HCT116 (cell line): Measurements from ENCODE around the gene G6PD. TPM values are rescaled to one million over a fixed set of nuclear protein-coding genes. Genes with fewer than 3 reads are reported as not detected.

ENCODE experiments used
- ATAC-seq: fragments of 200-7000 bp; cut with Tn5 transposase; 2 replicates; pipeline ENCODE4 v1.9.1; 2020; ENCODE audit warnings: mild to moderate bottlenecking, moderate library complexity
- BruUV-seq: library from RNA; stranded (reverse); fragments of 400-500 nt; replicated peaks from 2 replicates; lab custom pipeline; 2021; lab: Mats Ljungman, UMichigan
- CTCF ChIA-PET: fragments of 300-600 bp; sonication (Branson Sonifier 250); formaldehyde crosslinking; loops from one replicate; lab custom pipeline; 2021; ENCODE audit warnings: antibody characterized with exemption; lab: Charles Lee
- POLR2A ChIA-PET: fragments of 300-600, 350-600 bp; sonication (Branson Sonifier 250); formaldehyde crosslinking; loops from one replicate; lab custom pipeline; 2021; ENCODE audit warnings: antibody characterized with exemption; lab: Charles Lee
- RAD21 ChIA-PET, 2 experiments: fragments of 300-600 bp; sonication (Branson Sonifier 250); formaldehyde crosslinking; loops; one replicate each; lab custom pipeline; 2023; ENCODE audit warnings: low total read pairs in 2 of 2; ENCODE audit not compliant: uncharacterized antibody in 2 of 2, unreplicated experiment in 2 of 2, low non-redundant PET in 1 of 2; lab: Charles Lee
- DNase-seq: peaks from one replicate; pipeline ENCODE4 v3.0.0-alpha.2; 2010; ENCODE audit warnings: low read depth, low spot score
- H2AFZ ChIP-seq: fragments of 200-600 bp; shearing (Covaris generic), sonication (generic); 2 replicates; pipeline ENCODE4 v1.6.1; 2017; ENCODE audit warnings: low read depth, mixed run types, mixed read lengths, antibody characterized with exemption, low read length; ENCODE audit not compliant: poor library complexity, severe bottlenecking
- H3K27ac ChIP-seq: 2 replicates; pipeline ENCODE4 v1.5.1; 2012; ENCODE audit warnings: low read depth, low read length
- H3K27me3 ChIP-seq: fragments of 200-600 bp; sonication (generic); 2 replicates; pipeline ENCODE4 v1.6.1; 2016; ENCODE audit warnings: mixed run types, low read length, mixed read lengths; ENCODE audit not compliant: insufficient read depth
- H3K36me3 ChIP-seq, 2 experiments: fragments of 200-500 bp in 1 of 2; fragments of 200-600 bp in 1 of 2; sonication (Bioruptor generic) in 1 of 2; sonication (generic) in 1 of 2; 2 replicates each; pipeline versions ENCODE4 v1.5.1 to v1.6.1; 2014 to 2016; ENCODE audit warnings: low read length in 2 of 2, inconsistent platforms in 1 of 2, mixed read lengths in 1 of 2, mixed run types in 1 of 2; ENCODE audit not compliant: insufficient read depth in 2 of 2, control insufficient read depth in 1 of 2
- H3K4me1 ChIP-seq, 2 experiments: fragments of 200-600 bp in 1 of 2; sonication (generic) in 1 of 2; 2 replicates each; pipeline versions ENCODE4 v1.5.1 to v1.6.1; 2012 to 2017; ENCODE audit warnings: low read length in 2 of 2, inconsistent platforms in 1 of 2, mild to moderate bottlenecking in 1 of 2, mixed read lengths in 1 of 2, mixed run types in 1 of 2, moderate library complexity in 1 of 2; ENCODE audit not compliant: insufficient read depth in 2 of 2, control insufficient read depth in 1 of 2
- H3K4me2 ChIP-seq: fragments of 200-600 bp; sonication (generic); 2 replicates; pipeline ENCODE4 v1.6.1; 2017; ENCODE audit warnings: mixed run types, low read length, mixed read lengths
- H3K4me3 ChIP-seq, 2 experiments: fragments of 200-600 bp in 1 of 2; sonication (generic) in 1 of 2; replicated peaks in 1 of 2; 2 replicates each; pipeline ENCODE4 v1.5.1; 2011 to 2016; ENCODE audit warnings: low read length in 2 of 2, control low read depth in 1 of 2, low read depth in 1 of 2, mild to moderate bottlenecking in 1 of 2, mixed read lengths in 1 of 2, mixed run types in 1 of 2
- H3K79me2 ChIP-seq: fragments of 200-600 bp; sonication (generic); 2 replicates; pipeline ENCODE4 v1.6.1; 2017; ENCODE audit warnings: mild to moderate bottlenecking, mixed run types, low read length, moderate library complexity, mixed read lengths; ENCODE audit not compliant: insufficient read depth
- H3K9ac ChIP-seq: fragments of 200-600 bp; sonication (generic); 2 replicates; pipeline ENCODE4 v1.6.1; 2016; ENCODE audit warnings: low read length, mixed read lengths
- H3K9me2 ChIP-seq: fragments of 200-600 bp; sonication (generic), shearing (Covaris generic); 2 replicates; pipeline ENCODE4 v1.6.1; 2017; ENCODE audit warnings: mixed run types, mild to moderate bottlenecking, moderate library complexity; ENCODE audit not compliant: insufficient read depth
- H3K9me3 ChIP-seq, 2 experiments: fragments of 200-500 bp in 1 of 2; fragments of 200-600 bp in 1 of 2; sonication (Bioruptor generic) in 1 of 2; sonication (generic) in 1 of 2; 2 replicates each; pipeline ENCODE4 v1.6.1; 2014 to 2017; ENCODE audit warnings: low read length in 2 of 2, mixed read lengths in 2 of 2, inconsistent platforms in 1 of 2, low read depth in 1 of 2, mild to moderate bottlenecking in 1 of 2, mixed run types in 1 of 2, moderate library complexity in 1 of 2; ENCODE audit not compliant: control insufficient read depth in 1 of 2, insufficient read depth in 1 of 2
- H4K20me1 ChIP-seq: fragments of 200-600 bp; sonication (generic), shearing (Covaris generic); 2 replicates; pipeline ENCODE4 v1.6.1; 2017; ENCODE audit warnings: mixed run types, mild to moderate bottlenecking, moderate library complexity; ENCODE audit not compliant: insufficient read depth
- ATF3 ChIP-seq: IDR thresholded peaks from 2 replicates; pipeline ENCODE4 v1.6.1; 2012
- CBX3 ChIP-seq: IDR thresholded peaks from 2 replicates; pipeline ENCODE4 v1.6.1; 2012; ENCODE audit warnings: low read depth
- EGR1 ChIP-seq: IDR thresholded peaks from 2 replicates; pipeline ENCODE4 v1.6.1; 2012; ENCODE audit warnings: low read depth
- ELF1 ChIP-seq: IDR thresholded peaks from 2 replicates; pipeline ENCODE4 v1.6.1; 2012; ENCODE audit warnings: low read depth, borderline replicate concordance
- EZH2 ChIP-seq: fragments of 200-600 bp; sonication (generic); IDR thresholded peaks from 2 replicates; pipeline ENCODE4 v1.6.1; 2017; ENCODE audit warnings: antibody characterized with exemption, mixed run types
- FOSL1 ChIP-seq: IDR thresholded peaks from 2 replicates; pipeline ENCODE4 v1.6.1; 2012; ENCODE audit warnings: low read depth
- JUND ChIP-seq: IDR thresholded peaks from 2 replicates; pipeline ENCODE4 v1.6.1; 2012
- POLR2A ChIP-seq: IDR thresholded peaks from 2 replicates; pipeline ENCODE4 v1.7.0; 2011; ENCODE audit warnings: borderline replicate concordance; ENCODE audit not compliant: insufficient read depth, insufficient read length; ENCODE audit errors: extremely low read depth
- POLR2AphosphoS5 ChIP-seq: IDR thresholded peaks from 2 replicates; pipeline ENCODE4 v1.6.1; 2011; ENCODE audit warnings: mild to moderate bottlenecking, low read depth, low read length, moderate library complexity
- SIN3A ChIP-seq: IDR thresholded peaks from 2 replicates; pipeline ENCODE4 v1.6.1; 2012; ENCODE audit warnings: low read depth
- ZBTB33 ChIP-seq: IDR thresholded peaks from 2 replicates; pipeline ENCODE4 v1.6.1; 2011; ENCODE audit warnings: mild to moderate bottlenecking, low read length, moderate library complexity; ENCODE audit not compliant: insufficient replicate concordance; ENCODE audit errors: extremely low read depth
- ZFX ChIP-seq: fragments of 450-650 bp; IDR thresholded peaks from 2 replicates; pipeline ENCODE4 v1.6.1; 2017
- intact Hi-C: fragments of 100-400 bp; cut with micrococcal nuclease; formaldehyde crosslinking; loops from 2 replicates; pipeline ENCODE4 v1.10.0; 2022
- total RNA-seq: library from RNA; stranded (reverse); gene quantifications from one replicate; pipeline ENCODE4 v1.2.1, GENCODE V29; 2021; ENCODE audit not compliant: unreplicated experiment
- TF ChIP-seq, protein P1 (sequence below): IDR thresholded peaks from 2 replicates; pipeline ENCODE4 v1.6.1; 2012; ENCODE audit warnings: low read depth
- TF ChIP-seq, protein P2 (sequence below), 3 experiments: fragments of 200-600 bp in 1 of 3; sonication (generic) in 1 of 3; IDR thresholded peaks in 2 of 3; conservative IDR thresholded peaks in 1 of 3; 2 replicates each; pipeline ENCODE4 v1.5.1; 2012 to 2017; ENCODE audit warnings: low read depth in 2 of 3, low read length in 2 of 3, antibody characterized with exemption in 1 of 3, borderline replicate concordance in 1 of 3, control low read depth in 1 of 3, mild to moderate bottlenecking in 1 of 3, mixed read lengths in 1 of 3, mixed run types in 1 of 3, moderate library complexity in 1 of 3; ENCODE audit not compliant: insufficient read depth in 1 of 3

The G6PD gene
- total RNA-seq, 1 experiment from 2014 or later, result 109 TPM

GRCh38 chrX:154594491-154594890 is 47.8 kb upstream of the G6PD start:
- ChIA-PET CTCF (no interaction called here), POLR2A (no interaction called here), RAD21 (no interaction called here)
- Histone ChIP-seq H2AFZ (no peak overlapping the region), H3K27me3 (no peaks in the 10 kb centered on the region), H3K4me3 (no peak overlapping the region), H4K20me1 (no peaks in the 10 kb centered on the region), H3K79me2 (no peaks in the 10 kb centered on the region), H3K4me2 (no peak overlapping the region), H3K27ac (no peak overlapping the region), H3K9ac (no peak overlapping the region), H3K36me3 (no peaks in the 10 kb centered on the region), H3K4me1 (peaks cover 6 to 11% of the 10 kb centered on the region in 2 experiments; a peak in 3 of 4 replicates), H3K9me3 (no peaks in the 10 kb centered on the region), H3K9me2 (no peaks in the 10 kb centered on the region)
- DNase-seq (no peak), ATAC-seq (no peak)
- BruUV-seq, result no TSS peak
- no peak for TF ChIP-seq EZH2
- TF ChIP-seq EGR1, result no peak
- no peak for TF ChIP-seq ATF3
- TF ChIP-seq CBX3, result no peak
- no peak for TF ChIP-seq POLR2A
- TF ChIP-seq, protein P1, sequence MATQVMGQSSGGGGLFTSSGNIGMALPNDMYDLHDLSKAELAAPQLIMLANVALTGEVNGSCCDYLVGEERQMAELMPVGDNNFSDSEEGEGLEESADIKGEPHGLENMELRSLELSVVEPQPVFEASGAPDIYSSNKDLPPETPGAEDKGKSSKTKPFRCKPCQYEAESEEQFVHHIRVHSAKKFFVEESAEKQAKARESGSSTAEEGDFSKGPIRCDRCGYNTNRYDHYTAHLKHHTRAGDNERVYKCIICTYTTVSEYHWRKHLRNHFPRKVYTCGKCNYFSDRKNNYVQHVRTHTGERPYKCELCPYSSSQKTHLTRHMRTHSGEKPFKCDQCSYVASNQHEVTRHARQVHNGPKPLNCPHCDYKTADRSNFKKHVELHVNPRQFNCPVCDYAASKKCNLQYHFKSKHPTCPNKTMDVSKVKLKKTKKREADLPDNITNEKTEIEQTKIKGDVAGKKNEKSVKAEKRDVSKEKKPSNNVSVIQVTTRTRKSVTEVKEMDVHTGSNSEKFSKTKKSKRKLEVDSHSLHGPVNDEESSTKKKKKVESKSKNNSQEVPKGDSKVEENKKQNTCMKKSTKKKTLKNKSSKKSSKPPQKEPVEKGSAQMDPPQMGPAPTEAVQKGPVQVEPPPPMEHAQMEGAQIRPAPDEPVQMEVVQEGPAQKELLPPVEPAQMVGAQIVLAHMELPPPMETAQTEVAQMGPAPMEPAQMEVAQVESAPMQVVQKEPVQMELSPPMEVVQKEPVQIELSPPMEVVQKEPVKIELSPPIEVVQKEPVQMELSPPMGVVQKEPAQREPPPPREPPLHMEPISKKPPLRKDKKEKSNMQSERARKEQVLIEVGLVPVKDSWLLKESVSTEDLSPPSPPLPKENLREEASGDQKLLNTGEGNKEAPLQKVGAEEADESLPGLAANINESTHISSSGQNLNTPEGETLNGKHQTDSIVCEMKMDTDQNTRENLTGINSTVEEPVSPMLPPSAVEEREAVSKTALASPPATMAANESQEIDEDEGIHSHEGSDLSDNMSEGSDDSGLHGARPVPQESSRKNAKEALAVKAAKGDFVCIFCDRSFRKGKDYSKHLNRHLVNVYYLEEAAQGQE, result no peak
- no peak for TF ChIP-seq FOSL1
- no peak for TF ChIP-seq POLR2AphosphoS5
- no peak for TF ChIP-seq ELF1
- TF ChIP-seq ZBTB33, result no peak
- TF ChIP-seq, protein P2, sequence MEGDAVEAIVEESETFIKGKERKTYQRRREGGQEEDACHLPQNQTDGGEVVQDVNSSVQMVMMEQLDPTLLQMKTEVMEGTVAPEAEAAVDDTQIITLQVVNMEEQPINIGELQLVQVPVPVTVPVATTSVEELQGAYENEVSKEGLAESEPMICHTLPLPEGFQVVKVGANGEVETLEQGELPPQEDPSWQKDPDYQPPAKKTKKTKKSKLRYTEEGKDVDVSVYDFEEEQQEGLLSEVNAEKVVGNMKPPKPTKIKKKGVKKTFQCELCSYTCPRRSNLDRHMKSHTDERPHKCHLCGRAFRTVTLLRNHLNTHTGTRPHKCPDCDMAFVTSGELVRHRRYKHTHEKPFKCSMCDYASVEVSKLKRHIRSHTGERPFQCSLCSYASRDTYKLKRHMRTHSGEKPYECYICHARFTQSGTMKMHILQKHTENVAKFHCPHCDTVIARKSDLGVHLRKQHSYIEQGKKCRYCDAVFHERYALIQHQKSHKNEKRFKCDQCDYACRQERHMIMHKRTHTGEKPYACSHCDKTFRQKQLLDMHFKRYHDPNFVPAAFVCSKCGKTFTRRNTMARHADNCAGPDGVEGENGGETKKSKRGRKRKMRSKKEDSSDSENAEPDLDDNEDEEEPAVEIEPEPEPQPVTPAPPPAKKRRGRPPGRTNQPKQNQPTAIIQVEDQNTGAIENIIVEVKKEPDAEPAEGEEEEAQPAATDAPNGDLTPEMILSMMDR (IDR thresholded peaks at IDR 0.05 in 2 of 3, conservative IDR thresholded peaks at IDR 0.05 in 1 of 3; ENCODE audit: borderline replicate concordance in 1 of 3, insufficient read depth in 1 of 3, low read depth in 2 of 3, low read length in 2 of 3), result no peak
- no peak for TF ChIP-seq JUND
- TF ChIP-seq ZFX, result no peak
- no peak for TF ChIP-seq SIN3A
- intact Hi-C loops, result no loop called here
